Measurements from ENCODE around the gene PLCD4. TPM values are rescaled to one million over a fixed set of nuclear protein-coding genes. Genes with fewer than 3 reads are reported as not detected.

PLCD4 gene
- not detected in 2 replicates for total RNA-seq (2014; rRNA removed; shearing (Covaris generic))

- no peaks in the 10 kb centered on the region for H3K36me3 ChIP-seq (replicated peaks; ENCODE audit: control insufficient read depth, insufficient read depth, low read length)
- no peaks in the 10 kb centered on the region for H3K27me3 ChIP-seq (ENCODE audit: control insufficient read depth, insufficient read depth, low read length)
- H3K4me3 ChIP-seq (ENCODE audit: insufficient read depth, low read depth, low read length): no peak within 1 kb of the TSS
- peak; percentile 65 for DNase-seq
Measured at GRCh38 chr2:218607436-218608115, at the start of gene PLCD4. PLCD4 (plus strand) TSS chr2:218607899; CDS start chr2:218615740, 7,841 bp downstream.

- Histone ChIP-seq H3K4me3 (ENCODE audit: insufficient read depth, low read depth, low read length) (no peak overlapping the region), H3K36me3 (replicated peaks; ENCODE audit: control insufficient read depth, insufficient read depth, low read length) (peaks cover 19% of the 10 kb centered on the region), H3K27me3 (ENCODE audit: control insufficient read depth, insufficient read depth, low read length) (no peaks in the 10 kb centered on the region)
- no peak for DNase-seq
Measured at GRCh38 chr2:218557941-218558340, 49.8 kb upstream of the PLCD4 start.

GRCh38 chr2:218558986-218559385 is 48.7 kb upstream of the PLCD4 start:
- Histone ChIP-seq H3K27me3 (ENCODE audit: control insufficient read depth, insufficient read depth, low read length) (no peaks in the 10 kb centered on the region), H3K4me3 (ENCODE audit: insufficient read depth, low read depth, low read length) (no peak overlapping the region), H3K36me3 (replicated peaks; ENCODE audit: control insufficient read depth, insufficient read depth, low read length) (peaks cover 12% of the 10 kb centered on the region)
- no peak for DNase-seq

- no peak for DNase-seq
- peaks cover 10% of the 10 kb centered on the region for H3K36me3 ChIP-seq (replicated peaks; ENCODE audit: control insufficient read depth, insufficient read depth, low read length)
- H3K4me3 ChIP-seq (ENCODE audit: insufficient read depth, low read depth, low read length): no peak overlapping the region
- H3K27me3 ChIP-seq (ENCODE audit: control insufficient read depth, insufficient read depth, low read length): no peaks in the 10 kb centered on the region
Measured at GRCh38 chr2:218564056-218564455, 43.6 kb upstream of the PLCD4 start.

GRCh38 chr2:218566296-218566695 is 41.4 kb upstream of the PLCD4 start:
- H3K36me3 ChIP-seq (replicated peaks; ENCODE audit: control insufficient read depth, insufficient read depth, low read length): peaks cover 1% of the 10 kb centered on the region
- no peak for DNase-seq
- no peak overlapping the region for H3K4me3 ChIP-seq (ENCODE audit: insufficient read depth, low read depth, low read length)
- H3K27me3 ChIP-seq (ENCODE audit: control insufficient read depth, insufficient read depth, low read length): no peaks in the 10 kb centered on the region

- Histone ChIP-seq H3K36me3 (replicated peaks; ENCODE audit: control insufficient read depth, insufficient read depth, low read length) (peaks cover 5% of the 10 kb centered on the region), H3K27me3 (ENCODE audit: control insufficient read depth, insufficient read depth, low read length) (no peaks in the 10 kb centered on the region), H3K4me3 (ENCODE audit: insufficient read depth, low read depth, low read length) (peak overlapping the region; percentile 77)
- DNase-seq: no peak
Measured at GRCh38 chr2:218567797-218568189, 39.9 kb upstream of the PLCD4 start.

- peak within 1 kb of the TSS; percentile 92 for H3K4me3 ChIP-seq (ENCODE audit: insufficient read depth, low read depth, low read length)
- no peaks in the 10 kb centered on the region for H3K27me3 ChIP-seq (ENCODE audit: control insufficient read depth, insufficient read depth, low read length)
- DNase-seq: peak; percentile 95
- H3K36me3 ChIP-seq (replicated peaks; ENCODE audit: control insufficient read depth, insufficient read depth, low read length): peaks cover 5% of the 10 kb centered on the region
Measured at GRCh38 chr2:218568190-218569037, 39.3 kb upstream of the PLCD4 start, which contains the start of the genes CNOT9 and USP37. CNOT9 (plus strand) TSS chr2:218568839; CDS start chr2:218568955, 116 bp downstream. USP37 (minus strand) TSS chr2:218568351; CDS start chr2:218558653, 9,698 bp downstream.

GRCh38 chr2:218569038-218569431 is 38.7 kb upstream of the PLCD4 start:
- Histone ChIP-seq H3K36me3 (replicated peaks; ENCODE audit: control insufficient read depth, insufficient read depth, low read length) (peaks cover 5% of the 10 kb centered on the region), H3K4me3 (ENCODE audit: insufficient read depth, low read depth, low read length) (peak overlapping the region; percentile 92), H3K27me3 (ENCODE audit: control insufficient read depth, insufficient read depth, low read length) (no peaks in the 10 kb centered on the region)
- DNase-seq: no peak

- Histone ChIP-seq H3K27me3 (ENCODE audit: control insufficient read depth, insufficient read depth, low read length) (no peaks in the 10 kb centered on the region), H3K4me3 (ENCODE audit: insufficient read depth, low read depth, low read length) (peak overlapping the region; percentile 92), H3K36me3 (replicated peaks; ENCODE audit: control insufficient read depth, insufficient read depth, low read length) (peaks cover 5% of the 10 kb centered on the region)
- peak; percentile 16 for DNase-seq
Measured at GRCh38 chr2:218569661-218570500, 37.8 kb upstream of the PLCD4 start.

GRCh38 chr2:218570850-218571249 is 36.8 kb upstream of the PLCD4 start:
- Histone ChIP-seq H3K27me3 (ENCODE audit: control insufficient read depth, insufficient read depth, low read length) (no peaks in the 10 kb centered on the region), H3K4me3 (ENCODE audit: insufficient read depth, low read depth, low read length) (no peak overlapping the region), H3K36me3 (replicated peaks; ENCODE audit: control insufficient read depth, insufficient read depth, low read length) (peaks cover 5% of the 10 kb centered on the region)
- DNase-seq: no peak

- no peak for DNase-seq
- Histone ChIP-seq H3K27me3 (ENCODE audit: control insufficient read depth, insufficient read depth, low read length) (no peaks in the 10 kb centered on the region), H3K4me3 (ENCODE audit: insufficient read depth, low read depth, low read length) (no peak overlapping the region), H3K36me3 (replicated peaks; ENCODE audit: control insufficient read depth, insufficient read depth, low read length) (peaks cover 6% of the 10 kb centered on the region)
Measured at GRCh38 chr2:218576854-218577253, 30.8 kb upstream of the PLCD4 start.

GRCh38 chr2:218577482-218578220 is 30.0 kb upstream of the PLCD4 start:
- DNase-seq: no peak
- Histone ChIP-seq H3K4me3 (ENCODE audit: insufficient read depth, low read depth, low read length) (no peak overlapping the region), H3K36me3 (replicated peaks; ENCODE audit: control insufficient read depth, insufficient read depth, low read length) (peaks cover 4% of the 10 kb centered on the region), H3K27me3 (ENCODE audit: control insufficient read depth, insufficient read depth, low read length) (no peaks in the 10 kb centered on the region)

- DNase-seq: no peak
- Histone ChIP-seq H3K27me3 (ENCODE audit: control insufficient read depth, insufficient read depth, low read length) (no peaks in the 10 kb centered on the region), H3K36me3 (replicated peaks; ENCODE audit: control insufficient read depth, insufficient read depth, low read length) (peaks cover 4% of the 10 kb centered on the region), H3K4me3 (ENCODE audit: insufficient read depth, low read depth, low read length) (no peak overlapping the region)
Measured at GRCh38 chr2:218578272-218578877, 29.3 kb upstream of the PLCD4 start.

Measured in H7 (cell line).